ENCODE measurements around the gene THAP5. TPM values are rescaled to one million over a fixed set of nuclear protein-coding genes. Genes with fewer than 3 reads are reported as not detected.

THAP5 gene
- polyA plus RNA-seq, 1 donor (not counting 4 experiments of a cell fraction or from before 2014, with no cell fraction given) = 9.2 TPM

GRCh38 chr7:108598153-108598552 is 28.6 kb upstream of the THAP5 start:
- Histone ChIP-seq H3K79me2 (ENCODE audit: control insufficient read depth, insufficient read depth, low read length) (no peaks in the 10 kb centered on the region), H3K4me3 (ENCODE audit: control insufficient read depth in 2 of 3, extremely low read depth in 1 of 3, insufficient read depth in 2 of 3, low read depth in 1 of 3, low read length in 3 of 3) (no peak overlapping the region), H3K27me3 (ENCODE audit: control insufficient read depth, extremely low read depth, insufficient read depth, low read length) (peaks cover 11% of the 10 kb centered on the region), H3K9ac (ENCODE audit: control insufficient read depth, extremely low read depth, insufficient read depth, low read length) (no peak overlapping the region), H3K9me3 (ENCODE audit: control insufficient read depth, low read depth, low read length) (no peaks in the 10 kb centered on the region), H3K36me3 (ENCODE audit: control insufficient read depth in 2 of 2, extremely low read depth in 1 of 2, insufficient read depth in 2 of 2, low read length in 2 of 2) (no peaks in the 10 kb centered on the region), H3K9me1 (ENCODE audit: control insufficient read depth, extremely low read depth, insufficient read depth, low read length) (no peaks in the 10 kb centered on the region), H4K20me1 (ENCODE audit: control insufficient read depth, extremely low read depth, insufficient read depth, low read length) (no peaks in the 10 kb centered on the region), H3K4me1 (ENCODE audit: control insufficient read depth, extremely low read depth, insufficient read depth, low read length) (no peaks in the 10 kb centered on the region), H2AFZ (ENCODE audit: control insufficient read depth, low read length) (no peak overlapping the region), H3K4me2 (ENCODE audit: control insufficient read depth, extremely low read depth, insufficient read depth, low read depth, low read length) (no peak overlapping the region), H3K27ac (ENCODE audit: control insufficient read depth, insufficient read depth, low read length) (no peak overlapping the region)
- DNase-seq (ENCODE audit: low read depth, low spot score) = no peak
- TF ChIP-seq CTCF (optimal IDR thresholded peaks at IDR 0.05 in 1 of 3, IDR thresholded peaks at IDR 0.05 in 1 of 3, conservative IDR thresholded peaks at IDR 0.05 in 1 of 3; ENCODE audit: extremely low read depth in 1 of 3, insufficient read depth in 2 of 3, low read length in 3 of 3) = no peak
- TF ChIP-seq EZH2 (IDR thresholded peaks at IDR 0.05; ENCODE audit: low read length) = no peak
- no peak for FAIRE-seq
- dilution Hi-C loops (cut with MboI; ENCODE audit: extremely low pct_ligation_motif_present, low sequenced_read_pairs) = no loop called here

- FAIRE-seq (no peak), DNase-seq (ENCODE audit: low read depth, low spot score) (no peak)
- dilution Hi-C loops (cut with MboI; ENCODE audit: extremely low pct_ligation_motif_present, low sequenced_read_pairs) = no loop called here
- Histone ChIP-seq H3K79me2 (ENCODE audit: control insufficient read depth, insufficient read depth, low read length) (no peaks in the 10 kb centered on the region), H3K9ac (ENCODE audit: control insufficient read depth, extremely low read depth, insufficient read depth, low read length) (no peak overlapping the region), H4K20me1 (ENCODE audit: control insufficient read depth, extremely low read depth, insufficient read depth, low read length) (no peaks in the 10 kb centered on the region), H3K9me3 (ENCODE audit: control insufficient read depth, low read depth, low read length) (no peaks in the 10 kb centered on the region), H3K4me3 (ENCODE audit: control insufficient read depth in 2 of 3, extremely low read depth in 1 of 3, insufficient read depth in 2 of 3, low read depth in 1 of 3, low read length in 3 of 3) (no peak overlapping the region), H3K36me3 (ENCODE audit: control insufficient read depth in 2 of 2, extremely low read depth in 1 of 2, insufficient read depth in 2 of 2, low read length in 2 of 2) (no peaks in the 10 kb centered on the region), H2AFZ (ENCODE audit: control insufficient read depth, low read length) (no peak overlapping the region), H3K27ac (ENCODE audit: control insufficient read depth, insufficient read depth, low read length) (no peak overlapping the region), H3K9me1 (ENCODE audit: control insufficient read depth, extremely low read depth, insufficient read depth, low read length) (no peaks in the 10 kb centered on the region), H3K4me1 (ENCODE audit: control insufficient read depth, extremely low read depth, insufficient read depth, low read length) (no peaks in the 10 kb centered on the region), H3K27me3 (ENCODE audit: control insufficient read depth, extremely low read depth, insufficient read depth, low read length) (peaks cover 11% of the 10 kb centered on the region), H3K4me2 (ENCODE audit: control insufficient read depth, extremely low read depth, insufficient read depth, low read depth, low read length) (no peak overlapping the region)
- TF ChIP-seq EZH2 (IDR thresholded peaks at IDR 0.05; ENCODE audit: low read length) = no peak
These were observed 27.1 kb upstream of the THAP5 start for GRCh38 chr7:108596560-108596959.

GRCh38 chr7:108592646-108593201 is 23.2 kb upstream of the THAP5 start:
- DNase-seq (ENCODE audit: low read depth, low spot score) (no peak), FAIRE-seq (no peak)
- Histone ChIP-seq H3K9me1 (ENCODE audit: control insufficient read depth, extremely low read depth, insufficient read depth, low read length) (no peaks in the 10 kb centered on the region), H3K4me2 (ENCODE audit: control insufficient read depth, extremely low read depth, insufficient read depth, low read depth, low read length) (no peak overlapping the region), H4K20me1 (ENCODE audit: control insufficient read depth, extremely low read depth, insufficient read depth, low read length) (no peaks in the 10 kb centered on the region), H3K4me3 (ENCODE audit: control insufficient read depth in 2 of 3, extremely low read depth in 1 of 3, insufficient read depth in 2 of 3, low read depth in 1 of 3, low read length in 3 of 3) (no peak overlapping the region), H3K27me3 (ENCODE audit: control insufficient read depth, extremely low read depth, insufficient read depth, low read length) (no peaks in the 10 kb centered on the region), H3K79me2 (ENCODE audit: control insufficient read depth, insufficient read depth, low read length) (no peaks in the 10 kb centered on the region), H3K27ac (ENCODE audit: control insufficient read depth, insufficient read depth, low read length) (no peak overlapping the region), H3K4me1 (ENCODE audit: control insufficient read depth, extremely low read depth, insufficient read depth, low read length) (no peaks in the 10 kb centered on the region), H3K9ac (ENCODE audit: control insufficient read depth, extremely low read depth, insufficient read depth, low read length) (no peak overlapping the region), H3K36me3 (ENCODE audit: control insufficient read depth in 2 of 2, extremely low read depth in 1 of 2, insufficient read depth in 2 of 2, low read length in 2 of 2) (no peaks in the 10 kb centered on the region), H2AFZ (ENCODE audit: control insufficient read depth, low read length) (no peak overlapping the region), H3K9me3 (ENCODE audit: control insufficient read depth, low read depth, low read length) (no peaks in the 10 kb centered on the region)
- dilution Hi-C loops (cut with MboI; ENCODE audit: extremely low pct_ligation_motif_present, low sequenced_read_pairs) = no loop called here
- TF ChIP-seq EZH2 (IDR thresholded peaks at IDR 0.05; ENCODE audit: low read length) (no peak), CTCF (optimal IDR thresholded peaks at IDR 0.05 in 1 of 3, IDR thresholded peaks at IDR 0.05 in 1 of 3, conservative IDR thresholded peaks at IDR 0.05 in 1 of 3; ENCODE audit: extremely low read depth in 1 of 3, insufficient read depth in 2 of 3, low read length in 3 of 3) (peak; percentile 19 to 52 (median 35))
